ENCODE results near the gene PDE8B.

PDE8B gene

DNA sequence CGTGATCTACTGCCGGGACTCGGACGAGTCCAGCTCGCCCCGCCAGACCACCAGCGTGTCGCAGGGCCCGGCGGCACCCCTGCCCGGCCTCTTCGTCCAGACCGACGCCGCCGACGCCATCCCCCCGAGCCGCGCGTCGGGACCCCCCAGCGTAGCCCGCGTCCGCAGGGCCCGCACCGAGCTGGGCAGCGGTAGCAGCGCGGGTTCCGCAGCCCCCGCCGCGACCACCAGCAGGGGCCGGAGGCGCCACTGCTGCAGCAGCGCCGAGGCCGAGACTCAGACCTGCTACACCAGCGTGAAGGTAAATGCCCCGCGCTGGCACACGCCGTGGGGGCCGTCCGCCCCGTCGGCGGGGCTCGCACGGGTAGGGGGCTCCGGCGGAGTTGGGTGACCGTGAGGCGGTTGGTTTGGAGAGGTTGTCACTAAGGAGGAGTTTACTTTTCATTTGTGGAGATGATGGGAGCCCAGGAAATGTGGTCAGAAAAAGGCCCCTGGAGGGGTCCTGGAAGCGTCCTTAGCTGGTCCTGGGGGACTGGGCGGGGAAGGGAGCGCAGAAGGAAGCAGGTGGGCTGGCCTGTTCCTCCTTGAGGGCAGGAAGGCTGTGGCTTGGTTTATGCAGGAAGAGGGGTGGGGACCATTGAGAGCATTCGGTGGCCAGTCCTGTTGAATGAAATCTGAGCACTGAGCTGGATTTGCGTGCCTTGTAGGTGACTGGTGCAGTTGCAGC is 647 bp downstream of the PDE8B start:
- TF ChIP-seq, protein P1, sequence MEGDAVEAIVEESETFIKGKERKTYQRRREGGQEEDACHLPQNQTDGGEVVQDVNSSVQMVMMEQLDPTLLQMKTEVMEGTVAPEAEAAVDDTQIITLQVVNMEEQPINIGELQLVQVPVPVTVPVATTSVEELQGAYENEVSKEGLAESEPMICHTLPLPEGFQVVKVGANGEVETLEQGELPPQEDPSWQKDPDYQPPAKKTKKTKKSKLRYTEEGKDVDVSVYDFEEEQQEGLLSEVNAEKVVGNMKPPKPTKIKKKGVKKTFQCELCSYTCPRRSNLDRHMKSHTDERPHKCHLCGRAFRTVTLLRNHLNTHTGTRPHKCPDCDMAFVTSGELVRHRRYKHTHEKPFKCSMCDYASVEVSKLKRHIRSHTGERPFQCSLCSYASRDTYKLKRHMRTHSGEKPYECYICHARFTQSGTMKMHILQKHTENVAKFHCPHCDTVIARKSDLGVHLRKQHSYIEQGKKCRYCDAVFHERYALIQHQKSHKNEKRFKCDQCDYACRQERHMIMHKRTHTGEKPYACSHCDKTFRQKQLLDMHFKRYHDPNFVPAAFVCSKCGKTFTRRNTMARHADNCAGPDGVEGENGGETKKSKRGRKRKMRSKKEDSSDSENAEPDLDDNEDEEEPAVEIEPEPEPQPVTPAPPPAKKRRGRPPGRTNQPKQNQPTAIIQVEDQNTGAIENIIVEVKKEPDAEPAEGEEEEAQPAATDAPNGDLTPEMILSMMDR (IDR thresholded peaks at IDR 0.05): no peak

- TF ChIP-seq, protein P1 (IDR thresholded peaks at IDR 0.05): no peak
Observed at GRCh38 chr5:77211691-77212047, 1.2 kb downstream of the PDE8B start.

DNA sequence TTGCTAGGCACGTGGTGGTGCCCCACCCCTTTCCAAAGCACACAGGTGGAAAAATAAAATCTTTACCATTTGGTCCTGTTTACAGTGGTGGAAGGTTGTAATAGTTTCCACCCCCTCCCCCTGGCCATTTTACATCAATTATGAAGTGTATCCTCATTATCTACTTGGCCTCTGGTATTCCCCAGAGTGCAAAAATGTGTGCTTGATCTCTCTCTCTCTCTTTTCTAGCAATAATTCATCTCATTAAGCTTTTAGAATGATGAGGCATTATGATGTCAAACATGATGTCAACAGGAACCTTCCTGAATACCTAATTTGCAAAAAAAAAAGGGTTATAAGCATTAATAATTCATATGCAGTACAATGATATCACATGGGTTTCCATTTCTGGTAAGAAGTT is 3.1 kb downstream of the PDE8B start:
- TF ChIP-seq, protein P1 (IDR thresholded peaks at IDR 0.05): no peak

- TF ChIP-seq, protein P1 (IDR thresholded peaks at IDR 0.05): no peak
Observed at GRCh38 chr5:77214151-77214550, 3.7 kb downstream of the PDE8B start.

- TF ChIP-seq, protein P1 (IDR thresholded peaks at IDR 0.05): no peak
Observed at GRCh38 chr5:77218263-77218662, 7.8 kb downstream of the PDE8B start.

- TF ChIP-seq, protein P1 (IDR thresholded peaks at IDR 0.05): no peak
Observed at GRCh38 chr5:77221115-77221514, 10.6 kb downstream of the PDE8B start.

- TF ChIP-seq, protein P1 (IDR thresholded peaks at IDR 0.05): no peak
Observed at GRCh38 chr5:77222722-77223121, 12.2 kb downstream of the PDE8B start.

GRCh38 chr5:77223653-77224052 is 13.2 kb downstream of the PDE8B start:
- TF ChIP-seq, protein P1 (IDR thresholded peaks at IDR 0.05): no peak

All from LNCAP (cell line).